HL-60 (cell line): Measurements from ENCODE around the gene FHL2.

Experiments
- DNase-seq, 2 experiments: peaks; one replicate each; pipeline ENCODE4 v3.0.0-alpha.2; 2010 to 2020; ENCODE audit warnings: low read depth in 1 of 2, low spot score in 1 of 2
- H3K27ac ChIP-seq: fragments of 250-450 bp; sonication (Bioruptor Pico); replicated peaks from 2 replicates; pipeline ENCODE4 v1.5.1; 2020; ENCODE audit warnings: mild to moderate bottlenecking, moderate library complexity
- H3K27me3 ChIP-seq: fragments of 250-450 bp; sonication (Bioruptor Pico); 2 replicates; pipeline ENCODE4 v1.5.1; 2021; ENCODE audit warnings: mild to moderate bottlenecking, moderate library complexity; ENCODE audit not compliant: insufficient read depth, poor library complexity, severe bottlenecking
- H3K4me3 ChIP-seq: replicated peaks from 2 replicates; pipeline ENCODE4 v1.5.1; 2011; ENCODE audit warnings: mild to moderate bottlenecking, control low read depth, low read length; ENCODE audit not compliant: insufficient read depth
- GABPA ChIP-seq: IDR thresholded peaks from 2 replicates; pipeline ENCODE4 v1.6.1; 2012; ENCODE audit warnings: low read depth
- POLR2AphosphoS5 ChIP-seq: IDR thresholded peaks from 2 replicates; pipeline ENCODE4 v1.6.1; 2012; ENCODE audit warnings: low read depth
- SPI1 ChIP-seq: IDR thresholded peaks from 2 replicates; pipeline ENCODE4 v1.6.1; 2012; ENCODE audit warnings: low read depth, mild to moderate bottlenecking, borderline replicate concordance
- TF ChIP-seq, protein P1 (sequence below): IDR thresholded peaks from 2 replicates; pipeline ENCODE4 v1.6.1; 2012; ENCODE audit warnings: low read depth; ENCODE audit not compliant: insufficient replicate concordance
- TF ChIP-seq, protein P2 (sequence below): IDR thresholded peaks from one replicate; pipeline ENCODE4 v1.5.1; 2011; ENCODE audit warnings: low read length, control low read depth, inconsistent platforms; ENCODE audit not compliant: insufficient read depth

FHL2 gene

DNA sequence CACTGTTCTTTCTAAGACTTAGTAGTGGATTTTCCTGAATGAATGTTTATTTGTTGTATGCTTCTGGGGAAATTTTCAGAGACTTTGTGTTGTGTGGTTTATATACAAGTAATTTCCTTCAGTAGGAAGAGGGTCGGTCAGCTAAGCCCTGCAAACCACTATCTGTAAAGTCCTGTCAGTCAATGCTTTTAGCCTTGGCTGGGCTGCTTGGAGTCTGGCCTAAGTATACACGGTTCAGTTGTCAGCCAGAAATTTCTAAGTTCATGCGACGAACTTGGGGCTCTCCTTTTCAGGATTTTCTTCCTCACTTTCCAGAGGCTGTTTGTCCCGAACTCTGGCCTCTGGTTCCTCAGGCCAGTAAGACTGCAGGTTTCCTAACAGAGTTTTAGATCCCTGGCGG lies 40.3 kb downstream of the FHL2 start:
- TF ChIP-seq, protein P1, sequence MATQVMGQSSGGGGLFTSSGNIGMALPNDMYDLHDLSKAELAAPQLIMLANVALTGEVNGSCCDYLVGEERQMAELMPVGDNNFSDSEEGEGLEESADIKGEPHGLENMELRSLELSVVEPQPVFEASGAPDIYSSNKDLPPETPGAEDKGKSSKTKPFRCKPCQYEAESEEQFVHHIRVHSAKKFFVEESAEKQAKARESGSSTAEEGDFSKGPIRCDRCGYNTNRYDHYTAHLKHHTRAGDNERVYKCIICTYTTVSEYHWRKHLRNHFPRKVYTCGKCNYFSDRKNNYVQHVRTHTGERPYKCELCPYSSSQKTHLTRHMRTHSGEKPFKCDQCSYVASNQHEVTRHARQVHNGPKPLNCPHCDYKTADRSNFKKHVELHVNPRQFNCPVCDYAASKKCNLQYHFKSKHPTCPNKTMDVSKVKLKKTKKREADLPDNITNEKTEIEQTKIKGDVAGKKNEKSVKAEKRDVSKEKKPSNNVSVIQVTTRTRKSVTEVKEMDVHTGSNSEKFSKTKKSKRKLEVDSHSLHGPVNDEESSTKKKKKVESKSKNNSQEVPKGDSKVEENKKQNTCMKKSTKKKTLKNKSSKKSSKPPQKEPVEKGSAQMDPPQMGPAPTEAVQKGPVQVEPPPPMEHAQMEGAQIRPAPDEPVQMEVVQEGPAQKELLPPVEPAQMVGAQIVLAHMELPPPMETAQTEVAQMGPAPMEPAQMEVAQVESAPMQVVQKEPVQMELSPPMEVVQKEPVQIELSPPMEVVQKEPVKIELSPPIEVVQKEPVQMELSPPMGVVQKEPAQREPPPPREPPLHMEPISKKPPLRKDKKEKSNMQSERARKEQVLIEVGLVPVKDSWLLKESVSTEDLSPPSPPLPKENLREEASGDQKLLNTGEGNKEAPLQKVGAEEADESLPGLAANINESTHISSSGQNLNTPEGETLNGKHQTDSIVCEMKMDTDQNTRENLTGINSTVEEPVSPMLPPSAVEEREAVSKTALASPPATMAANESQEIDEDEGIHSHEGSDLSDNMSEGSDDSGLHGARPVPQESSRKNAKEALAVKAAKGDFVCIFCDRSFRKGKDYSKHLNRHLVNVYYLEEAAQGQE = no peak
- TF ChIP-seq GABPA (no peak), SPI1 (no peak), POLR2AphosphoS5 (no peak)
- TF ChIP-seq, protein P2, sequence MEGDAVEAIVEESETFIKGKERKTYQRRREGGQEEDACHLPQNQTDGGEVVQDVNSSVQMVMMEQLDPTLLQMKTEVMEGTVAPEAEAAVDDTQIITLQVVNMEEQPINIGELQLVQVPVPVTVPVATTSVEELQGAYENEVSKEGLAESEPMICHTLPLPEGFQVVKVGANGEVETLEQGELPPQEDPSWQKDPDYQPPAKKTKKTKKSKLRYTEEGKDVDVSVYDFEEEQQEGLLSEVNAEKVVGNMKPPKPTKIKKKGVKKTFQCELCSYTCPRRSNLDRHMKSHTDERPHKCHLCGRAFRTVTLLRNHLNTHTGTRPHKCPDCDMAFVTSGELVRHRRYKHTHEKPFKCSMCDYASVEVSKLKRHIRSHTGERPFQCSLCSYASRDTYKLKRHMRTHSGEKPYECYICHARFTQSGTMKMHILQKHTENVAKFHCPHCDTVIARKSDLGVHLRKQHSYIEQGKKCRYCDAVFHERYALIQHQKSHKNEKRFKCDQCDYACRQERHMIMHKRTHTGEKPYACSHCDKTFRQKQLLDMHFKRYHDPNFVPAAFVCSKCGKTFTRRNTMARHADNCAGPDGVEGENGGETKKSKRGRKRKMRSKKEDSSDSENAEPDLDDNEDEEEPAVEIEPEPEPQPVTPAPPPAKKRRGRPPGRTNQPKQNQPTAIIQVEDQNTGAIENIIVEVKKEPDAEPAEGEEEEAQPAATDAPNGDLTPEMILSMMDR = no peak
- Histone ChIP-seq H3K4me3 (no peak overlapping the region), H3K27ac (no peak overlapping the region), H3K27me3 (no peaks in the 10 kb centered on the region)
- no peak for DNase-seq

DNA sequence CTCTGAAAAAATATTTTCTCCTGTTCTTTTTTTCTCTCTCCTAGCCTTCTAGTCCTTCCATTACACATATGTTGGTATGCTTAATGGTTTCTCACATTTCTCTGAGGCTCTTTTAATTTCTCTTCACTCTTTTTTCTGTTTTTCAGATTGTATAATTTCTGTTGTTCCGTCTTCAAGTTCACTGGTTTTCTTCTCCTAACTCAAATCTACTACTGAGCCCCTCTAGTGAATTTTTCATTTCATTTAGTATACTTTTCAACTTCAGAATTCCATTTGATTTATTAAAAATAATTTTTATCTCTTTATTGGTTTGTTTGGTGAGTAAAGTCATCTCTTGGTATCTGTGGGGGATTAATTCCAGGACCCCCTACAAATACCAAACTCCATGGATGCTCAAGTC lies 41.7 kb downstream of the FHL2 start:
- DNase-seq = no peak
- TF ChIP-seq SPI1 (no peak), GABPA (no peak), POLR2AphosphoS5 (no peak)
- TF ChIP-seq, protein P2 = no peak
- TF ChIP-seq, protein P1 = no peak
- no peaks in the 10 kb centered on the region for H3K27me3 ChIP-seq
- H3K27ac ChIP-seq = no peak overlapping the region
- H3K4me3 ChIP-seq = no peak overlapping the region

DNA sequence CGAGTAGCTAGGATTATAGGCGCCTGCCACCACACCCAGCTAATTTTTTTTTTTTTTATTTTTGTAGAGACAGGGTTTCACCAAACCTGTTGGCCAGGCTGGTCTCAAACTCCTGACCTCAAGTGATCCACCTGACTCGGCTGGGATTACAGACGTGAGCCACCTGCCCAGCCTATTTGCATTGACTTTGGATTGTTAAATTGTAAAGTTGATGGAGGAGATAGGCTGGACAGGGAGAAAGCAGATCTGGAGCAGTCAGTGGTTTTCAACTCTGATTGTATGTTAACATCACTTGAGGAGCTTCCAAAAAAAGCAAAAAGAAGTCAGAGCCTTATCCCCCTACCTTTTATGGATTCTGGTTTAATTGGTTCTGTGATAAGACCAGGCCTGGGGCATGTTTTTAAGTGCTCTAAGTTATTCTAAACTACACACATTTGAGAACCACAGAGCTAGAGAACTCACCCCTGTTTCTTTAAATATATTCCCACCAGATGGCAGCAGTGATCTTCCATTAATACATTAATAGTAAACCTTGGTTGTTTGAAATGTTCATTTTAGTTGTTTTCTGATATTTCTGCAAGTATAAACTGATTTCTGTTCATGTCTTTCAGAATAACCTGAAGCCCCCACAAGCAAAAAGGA lies 54.0 kb downstream of the FHL2 start:
- Histone ChIP-seq H3K27ac (no peak overlapping the region), H3K4me3 (no peak overlapping the region), H3K27me3 (no peaks in the 10 kb centered on the region)
- TF ChIP-seq, protein P2 = no peak
- TF ChIP-seq GABPA (no peak), POLR2AphosphoS5 (no peak), SPI1 (no peak)
- TF ChIP-seq, protein P1 = no peak
- no peak for DNase-seq
